HepG2 (cell line): Measurements from ENCODE around the gene RPUSD3. TPM values are rescaled to one million over a fixed set of nuclear protein-coding genes. Genes with fewer than 3 reads are reported as not detected.

Experiments
- ARID3A ChIP-seq: IDR thresholded peaks from 2 replicates; pipeline ENCODE4 v1.6.1; 2012; ENCODE audit warnings: low read depth, low read length, improper control_type of control experiment
- ATM ChIP-seq: fragments of 450-650 bp; IDR thresholded peaks from 2 replicates; pipeline ENCODE4 v1.7.1; 2017; ENCODE audit warnings: mild to moderate bottlenecking, borderline replicate concordance
- FOXA3 ChIP-seq: IDR thresholded peaks from 2 replicates; pipeline ENCODE4 v1.6.1; 2016; ENCODE audit warnings: missing genetic modification reagents, missing compliant biosample characterization
- GABPA ChIP-seq, 2 experiments: IDR thresholded peaks; 2 replicates each; pipeline ENCODE4 v1.6.1; 2011 to 2016; ENCODE audit warnings: low read depth in 2 of 2, low read length in 1 of 2, missing biosample characterization in 1 of 2, missing genetic modification characterization in 1 of 2
- GMEB2 ChIP-seq: IDR thresholded peaks from 2 replicates; pipeline ENCODE4 v1.6.1; 2016; ENCODE audit warnings: missing biosample characterization, missing genetic modification reagents, low read depth
- GTF2F1 ChIP-seq: fragments of 150-350 bp; IDR thresholded peaks from 2 replicates; pipeline ENCODE4 v1.6.1; 2014; ENCODE audit warnings: low read length
- MED8 ChIP-seq: sonication (generic); formaldehyde crosslinking; IDR thresholded peaks from 2 replicates; pipeline ENCODE4 v1.8.1; 2023; ENCODE audit warnings: mild to moderate bottlenecking, missing genetic modification reagents; ENCODE audit not compliant: insufficient replicate concordance
- SALL1 ChIP-seq: sonication (generic); formaldehyde crosslinking; IDR thresholded peaks from 2 replicates; pipeline ENCODE4 v1.8.0; 2022; ENCODE audit warnings: mild to moderate bottlenecking, missing genetic modification reagents
- SMARCC2 ChIP-seq: fragments of 450-650 bp; IDR thresholded peaks from 2 replicates; pipeline ENCODE4 v1.6.1; 2017; ENCODE audit warnings: antibody characterized with exemption, mild to moderate bottlenecking
- SP4 ChIP-seq: sonication (generic); formaldehyde crosslinking; IDR thresholded peaks from 2 replicates; pipeline ENCODE4 v1.8.1; 2023; ENCODE audit warnings: mild to moderate bottlenecking, missing genetic modification reagents
- ZGPAT ChIP-seq: IDR thresholded peaks from 2 replicates; pipeline ENCODE4 v1.6.1; 2016; ENCODE audit warnings: mild to moderate bottlenecking
- ZNF205 ChIP-seq: IDR thresholded peaks from 2 replicates; pipeline ENCODE4 v1.6.1; 2018; ENCODE audit warnings: missing biosample characterization, missing genetic modification reagents
- ZNF451 ChIP-seq: sonication (generic); formaldehyde crosslinking; IDR thresholded peaks from 2 replicates; pipeline ENCODE4 v1.5.0; 2020; ENCODE audit warnings: mild to moderate bottlenecking, missing genetic modification reagents
- ZNF619 ChIP-seq: sonication (generic); formaldehyde crosslinking; IDR thresholded peaks from 2 replicates; pipeline ENCODE4 v1.4.0; 2020; ENCODE audit warnings: mild to moderate bottlenecking, missing genetic modification reagents
- ZNF678 ChIP-seq: sonication (generic); formaldehyde crosslinking; IDR thresholded peaks from 2 replicates; pipeline ENCODE4 v1.4.0; 2020; ENCODE audit warnings: mild to moderate bottlenecking, missing genetic modification reagents
- ZSCAN25 ChIP-seq: sonication (generic); formaldehyde crosslinking; IDR thresholded peaks from 2 replicates; pipeline ENCODE4 v1.8.0; 2022; ENCODE audit warnings: mild to moderate bottlenecking, missing genetic modification reagents
- polyA plus RNA-seq, 8 experiments: library from polyadenylated mRNA; depleted of rRNA in 3 of 8; stranded (reverse) in 7 of 8; unstranded in 1 of 8; fragments of >200 nt; fragmentation: Illumina TruSeq in 4 of 8; extraction: Trizol in 4 of 8; gene quantifications; 2 replicates each; pipeline versions ENCODE4 v1.2.1 to v1.2.3, GENCODE V29; 2011 to 2016; ENCODE audit warnings: low read depth in 4 of 8, missing spikeins in 1 of 8, mixed read lengths in 1 of 8; ENCODE audit not compliant: insufficient read depth in 1 of 8
- total RNA-seq, 5 experiments: library from RNA; depleted of rRNA; stranded (reverse); fragments of >200 nt; fragmentation: Illumina TruSeq; extraction: Trizol; gene quantifications; 2 replicates each; pipeline ENCODE4 v1.2.3, GENCODE V29; 2016; ENCODE audit warnings: low read depth in 1 of 5
- TF ChIP-seq, protein P1 (sequence below): IDR thresholded peaks from 2 replicates; pipeline ENCODE4 v1.6.1; 2016; ENCODE audit warnings: low read depth, borderline replicate concordance
- TF ChIP-seq, protein P2 (sequence below): sonication (generic); formaldehyde crosslinking; IDR thresholded peaks from 2 replicates; pipeline ENCODE4 v1.4.0; 2020; ENCODE audit warnings: missing genetic modification reagents, low read depth, mild to moderate bottlenecking, borderline replicate concordance
- TF ChIP-seq, protein P3 (sequence below): sonication (generic); formaldehyde crosslinking; IDR thresholded peaks from 2 replicates; pipeline ENCODE4 v1.5.0; 2020; ENCODE audit warnings: missing genetic modification reagents, mild to moderate bottlenecking, borderline replicate concordance
- TF ChIP-seq, protein P4 (sequence below): sonication (generic); formaldehyde crosslinking; IDR thresholded peaks from 2 replicates; pipeline ENCODE4 v1.4.0; 2020; ENCODE audit warnings: missing genetic modification reagents

Gene RPUSD3
- total and polyA plus RNA-seq, 2 of the 13 experiments (the other 11 are each of a cell fraction or from before 2014, with no cell fraction given) = 32.1 to 48.7 TPM

- 0 out of 2 replicates have a peak, but pooled peaks have one; percentile 19 for TF ChIP-seq ZNF205 (CRISPR knock-in tag)
- TF ChIP-seq, protein P1, sequence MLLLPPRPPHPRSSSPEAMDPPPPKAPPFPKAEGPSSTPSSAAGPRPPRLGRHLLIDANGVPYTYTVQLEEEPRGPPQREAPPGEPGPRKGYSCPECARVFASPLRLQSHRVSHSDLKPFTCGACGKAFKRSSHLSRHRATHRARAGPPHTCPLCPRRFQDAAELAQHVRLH (CRISPR knock-in tag) = no peak
- no peak for TF ChIP-seq SMARCC2
- TF ChIP-seq GMEB2 (CRISPR knock-in tag) = no peak
- no peak for TF ChIP-seq GTF2F1
- peak; percentile 41; the same call in 1 of the 2 replicates for TF ChIP-seq SALL1 (CRISPR knock-in tag)
- TF ChIP-seq ZNF451 (CRISPR knock-in tag) = no peak
- no peak for TF ChIP-seq ARID3A
- TF ChIP-seq, protein P2, sequence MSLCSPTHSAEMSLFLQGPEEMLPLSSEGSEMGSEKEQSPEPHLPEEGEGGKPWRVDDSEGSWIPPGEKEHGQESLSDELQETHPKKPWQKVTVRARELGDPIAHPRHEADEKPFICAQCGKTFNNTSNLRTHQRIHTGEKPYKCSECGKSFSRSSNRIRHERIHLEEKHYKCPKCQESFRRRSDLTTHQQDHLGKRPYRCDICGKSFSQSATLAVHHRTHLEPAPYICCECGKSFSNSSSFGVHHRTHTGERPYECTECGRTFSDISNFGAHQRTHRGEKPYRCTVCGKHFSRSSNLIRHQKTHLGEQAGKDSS (CRISPR knock-in tag) = 0 out of 2 replicates have a peak, but pooled peaks have one; percentile 24
- no peak; the same call in 1 of the 2 replicates for TF ChIP-seq ZNF678 (CRISPR knock-in tag)
- TF ChIP-seq FOXA3 (CRISPR knock-in tag) = 0 out of 2 replicates have a peak, but pooled peaks have one; percentile 7
- TF ChIP-seq ZSCAN25 (CRISPR knock-in tag) = 0 out of 2 replicates have a peak, but pooled peaks have one; percentile 28
- 0 out of 2 replicates have a peak, but pooled peaks have one; percentile 30 for TF ChIP-seq GABPA (IDR thresholded peaks at IDR 0.05; ENCODE audit: low read depth, low read length)
- TF ChIP-seq GABPA (CRISPR knock-in tag; IDR thresholded peaks at IDR 0.05; ENCODE audit: low read depth) = peak; percentile 66
- TF ChIP-seq ATM = no peak
- peak; percentile 54; the same call in 1 of the 2 replicates for TF ChIP-seq ZGPAT (CRISPR knock-in tag)
- no peak for TF ChIP-seq ZNF619 (CRISPR knock-in tag)
- TF ChIP-seq, protein P3, sequence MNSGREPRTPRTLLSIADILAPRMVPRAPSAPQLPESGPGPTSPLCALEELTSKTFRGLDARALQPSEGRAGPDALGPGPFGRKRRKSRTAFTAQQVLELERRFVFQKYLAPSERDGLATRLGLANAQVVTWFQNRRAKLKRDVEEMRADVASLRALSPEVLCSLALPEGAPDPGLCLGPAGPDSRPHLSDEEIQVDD (CRISPR knock-in tag) = no peak
- TF ChIP-seq, protein P4, sequence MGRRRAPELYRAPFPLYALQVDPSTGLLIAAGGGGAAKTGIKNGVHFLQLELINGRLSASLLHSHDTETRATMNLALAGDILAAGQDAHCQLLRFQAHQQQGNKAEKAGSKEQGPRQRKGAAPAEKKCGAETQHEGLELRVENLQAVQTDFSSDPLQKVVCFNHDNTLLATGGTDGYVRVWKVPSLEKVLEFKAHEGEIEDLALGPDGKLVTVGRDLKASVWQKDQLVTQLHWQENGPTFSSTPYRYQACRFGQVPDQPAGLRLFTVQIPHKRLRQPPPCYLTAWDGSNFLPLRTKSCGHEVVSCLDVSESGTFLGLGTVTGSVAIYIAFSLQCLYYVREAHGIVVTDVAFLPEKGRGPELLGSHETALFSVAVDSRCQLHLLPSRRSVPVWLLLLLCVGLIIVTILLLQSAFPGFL (CRISPR knock-in tag) = no peak
- peak; percentile 90 for TF ChIP-seq MED8
- 0 out of 2 replicates have a peak, but pooled peaks have one; percentile 2 for TF ChIP-seq SP4 (CRISPR knock-in tag)
Observed at GRCh38 chr3:9843715-9844438, at the start of gene RPUSD3 (continued).
